ENCODE results near the gene LRBA.

LRBA gene

DNA sequence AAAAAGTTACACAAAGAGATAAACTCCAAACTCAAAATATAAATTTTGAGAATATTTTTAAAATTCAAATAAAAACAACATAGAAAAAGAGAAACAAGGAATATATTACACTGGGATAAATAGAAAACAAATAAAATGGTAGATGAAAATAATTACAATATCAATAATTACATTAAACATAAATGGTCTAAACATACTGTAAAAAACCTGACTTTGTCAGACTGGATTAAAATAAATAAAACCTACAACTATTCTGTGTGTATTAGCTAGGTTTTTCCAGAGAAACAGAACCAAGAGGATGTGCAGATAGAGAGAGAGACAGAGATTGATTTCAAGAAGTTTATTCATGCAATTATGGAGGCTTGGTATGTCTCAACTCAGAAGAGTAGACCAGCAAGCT, 126.5 kb downstream of the LRBA start:
- no peak for DNase-seq (ENCODE audit: low read depth in 3 of 3, low spot score in 1 of 3)

DNA sequence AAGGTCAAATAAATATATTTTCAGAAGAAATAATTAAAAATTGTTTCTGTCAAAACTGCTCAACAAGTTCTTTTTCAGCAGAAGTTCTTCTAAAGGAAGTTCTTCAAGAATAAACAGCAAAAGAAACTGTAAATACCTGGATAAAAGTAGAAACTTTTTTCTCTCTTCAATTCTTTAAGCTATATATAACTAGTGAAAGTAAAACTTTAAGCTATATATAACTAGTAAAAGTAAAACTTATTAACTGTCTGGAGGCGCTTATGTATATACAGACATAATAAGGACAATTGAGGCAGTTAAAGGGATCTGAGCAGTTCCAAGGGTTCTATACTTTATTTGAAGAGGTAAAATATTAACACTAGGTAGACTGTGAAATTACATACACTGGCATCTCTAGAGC, 126.9 kb downstream of the LRBA start:
- no peak for DNase-seq (ENCODE audit: low read depth in 3 of 3, low spot score in 1 of 3)

DNA sequence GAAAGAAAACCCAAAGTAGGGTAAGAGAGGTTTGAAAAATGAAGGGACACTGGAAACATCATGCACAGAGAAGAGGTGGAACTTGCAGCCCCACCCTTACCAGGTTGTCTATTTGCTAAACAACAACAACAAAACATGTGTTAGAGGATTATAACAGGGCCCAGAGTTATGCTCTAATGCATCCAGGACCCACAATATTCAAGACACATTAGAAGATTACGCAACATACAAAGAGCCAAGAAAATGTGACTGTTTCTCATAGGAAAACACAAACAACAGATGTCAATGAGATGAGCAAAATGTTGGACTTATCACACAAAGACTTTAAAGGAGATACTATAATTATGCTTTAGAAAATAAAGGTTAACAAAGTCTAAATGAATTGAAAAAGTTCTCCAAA, 128.5 kb downstream of the LRBA start:
- DNase-seq (ENCODE audit: low read depth in 3 of 3, low spot score in 1 of 3) = no peak

DNA sequence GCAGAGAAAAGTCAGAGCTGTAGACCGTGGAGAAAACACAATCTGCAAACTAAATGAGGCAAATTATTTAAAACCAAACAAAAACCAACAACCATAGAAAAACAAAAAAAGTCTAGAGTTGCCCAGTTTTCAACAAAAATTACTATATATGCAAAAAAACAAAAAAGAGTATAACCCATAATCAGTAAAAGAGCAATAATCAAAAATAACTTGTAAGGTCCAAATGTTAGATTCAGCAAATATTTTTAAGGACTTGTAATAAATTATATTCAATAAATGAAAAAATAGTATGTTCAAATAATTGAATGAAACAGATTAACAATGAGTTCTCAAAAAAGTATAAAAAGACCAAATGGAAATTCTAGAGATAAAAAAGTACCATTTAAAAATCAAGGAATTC, 130.5 kb downstream of the LRBA start:
- no peak for DNase-seq (ENCODE audit: low read depth in 3 of 3, low spot score in 1 of 3)

DNA sequence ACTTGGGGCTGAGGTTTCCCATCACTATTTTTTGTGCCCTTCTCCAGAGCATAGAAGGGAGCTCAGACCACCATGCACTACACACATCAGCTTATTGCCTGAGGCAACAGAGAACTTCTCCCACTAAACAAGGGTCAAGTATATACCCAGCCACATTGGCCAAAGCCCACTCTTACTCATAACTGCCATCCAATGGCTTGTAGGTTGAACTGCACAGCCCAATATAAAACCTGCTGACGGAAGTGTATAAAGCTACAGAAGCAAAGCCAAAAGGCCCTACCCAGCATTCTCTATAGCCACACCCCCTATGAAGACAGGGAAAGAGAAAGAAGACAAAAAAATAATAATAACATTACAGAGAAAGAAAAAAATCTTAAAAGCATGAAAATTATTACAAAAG, 139.7 kb downstream of the LRBA start:
- DNase-seq (ENCODE audit: low read depth in 3 of 3, low spot score in 1 of 3) = no peak

DNA sequence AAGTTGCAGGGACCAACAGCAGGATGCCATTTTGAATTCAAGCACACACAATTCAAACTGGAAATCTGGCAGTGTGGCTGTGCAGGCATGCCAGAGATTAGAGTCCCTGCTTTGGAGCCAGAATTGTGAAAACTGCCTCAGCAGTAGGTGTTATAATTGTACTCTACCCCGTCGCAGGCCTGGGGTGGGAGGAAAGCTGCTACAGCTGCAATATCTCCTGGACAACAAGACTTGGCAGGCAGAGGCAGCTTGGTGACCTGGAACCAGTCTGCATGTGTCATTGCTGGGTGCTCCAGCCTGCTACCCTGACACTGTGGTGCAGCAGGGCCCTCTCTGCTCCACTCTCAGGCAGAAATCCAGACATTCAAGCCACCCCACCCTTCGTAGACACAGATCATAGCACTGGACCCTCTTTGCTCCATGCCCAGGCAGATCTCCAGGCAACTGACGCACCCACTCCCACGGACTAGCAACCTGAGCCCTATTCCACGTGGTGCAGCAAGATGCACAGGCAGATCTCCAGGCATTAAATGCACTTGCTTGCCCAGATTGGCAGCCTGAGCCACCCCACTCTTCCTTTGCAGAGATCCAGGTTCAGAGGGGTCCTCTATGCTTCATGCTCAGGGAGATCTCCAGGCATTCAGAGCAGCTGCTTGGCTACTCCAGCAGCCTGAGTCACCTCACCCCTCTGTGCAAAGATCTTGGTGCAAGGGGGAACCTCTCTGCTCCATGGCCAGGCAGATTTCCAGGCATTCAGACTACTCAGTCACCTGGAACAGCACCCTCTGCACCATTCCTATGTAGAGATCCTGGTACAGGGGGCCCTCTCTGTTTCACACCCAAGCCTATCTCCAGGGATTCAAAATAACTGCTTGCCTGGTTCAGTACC, 140.5 kb downstream of the LRBA start:
- DNase-seq (ENCODE audit: low read depth in 3 of 3, low spot score in 1 of 3) = no peak

DNA sequence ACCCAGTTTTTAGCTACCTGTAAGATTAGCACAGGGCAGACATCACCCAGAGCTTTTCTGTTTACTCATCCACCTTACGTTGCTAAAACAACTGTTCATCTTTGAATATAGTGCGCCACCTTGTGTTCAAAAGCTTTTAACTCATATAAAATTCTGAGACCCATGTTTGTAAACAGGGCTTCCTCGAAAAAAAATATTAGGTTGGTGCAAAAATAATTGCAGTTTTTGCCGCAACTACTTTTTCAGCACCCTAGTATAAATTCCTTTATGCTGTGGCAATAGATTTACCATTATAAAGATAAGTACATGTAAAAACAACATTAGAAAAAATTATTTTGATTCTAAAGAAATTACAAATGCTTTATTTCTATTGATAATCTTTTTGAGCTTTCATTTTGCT, 147.9 kb downstream of the LRBA start:
- peak in 1 of 3 donors; percentile 9 for DNase-seq (ENCODE audit: low read depth in 3 of 3, low spot score in 1 of 3)

DNA sequence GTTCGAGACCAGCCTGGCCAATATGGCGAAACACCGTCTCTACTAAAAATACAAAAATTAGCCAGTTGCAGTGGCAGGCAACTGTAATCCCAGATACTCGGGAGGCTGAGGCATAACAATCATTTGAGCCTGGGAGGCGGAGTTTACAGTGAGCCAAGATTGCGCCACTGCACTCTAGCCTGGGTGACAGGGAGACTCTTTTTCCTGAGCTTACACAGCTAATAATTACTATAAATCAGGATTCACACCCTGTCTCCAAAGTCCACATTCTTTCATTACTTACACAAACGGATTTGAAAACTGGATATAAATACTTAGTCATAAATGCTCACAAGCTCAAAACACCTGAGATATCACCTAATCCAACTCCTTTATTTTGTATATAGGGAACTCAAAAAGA, 151.6 kb downstream of the LRBA start:
- DNase-seq (ENCODE audit: low read depth in 3 of 3, low spot score in 1 of 3) = no peak

DNA sequence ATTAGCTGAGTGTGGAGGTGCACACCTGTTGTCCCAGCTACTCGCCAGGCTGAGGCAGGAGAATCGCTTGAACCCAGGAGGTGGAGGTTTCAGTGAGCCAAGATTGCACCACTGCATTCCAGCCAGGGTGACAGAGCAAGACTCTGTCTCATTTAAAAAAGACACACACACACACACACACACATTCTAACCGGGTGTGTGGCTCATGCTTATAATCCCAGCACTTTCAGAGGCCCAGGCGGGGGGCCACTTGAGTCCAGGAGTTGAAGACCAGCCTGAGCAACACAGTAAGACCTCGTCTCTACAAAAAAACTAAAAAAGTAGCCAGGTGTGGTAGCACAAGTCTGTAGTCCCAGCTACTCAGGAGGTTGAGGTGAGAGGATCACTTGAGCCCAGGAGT, 152.3 kb downstream of the LRBA start:
- DNase-seq (ENCODE audit: low read depth in 3 of 3, low spot score in 1 of 3) = no peak

DNA sequence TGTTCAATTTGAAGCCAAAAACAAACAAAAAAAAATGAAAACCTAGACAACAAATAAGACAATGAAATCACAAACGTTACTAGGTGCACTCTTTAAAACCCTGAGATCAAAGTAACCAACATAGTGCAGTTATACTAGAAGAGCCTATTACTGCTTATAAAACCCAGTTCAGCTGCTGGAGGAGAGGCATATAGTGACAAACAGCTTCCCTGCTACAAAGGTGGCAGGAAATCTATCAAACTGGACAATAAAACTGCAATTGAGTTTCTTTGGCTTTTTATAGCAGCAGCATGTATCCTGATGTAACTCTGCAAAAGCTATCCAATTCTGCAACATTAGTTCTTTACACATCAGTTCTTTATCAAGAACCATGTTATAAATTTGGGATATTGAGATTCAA, 155.6 kb downstream of the LRBA start:
- DNase-seq (ENCODE audit: low read depth in 3 of 3, low spot score in 1 of 3) = no peak

DNA sequence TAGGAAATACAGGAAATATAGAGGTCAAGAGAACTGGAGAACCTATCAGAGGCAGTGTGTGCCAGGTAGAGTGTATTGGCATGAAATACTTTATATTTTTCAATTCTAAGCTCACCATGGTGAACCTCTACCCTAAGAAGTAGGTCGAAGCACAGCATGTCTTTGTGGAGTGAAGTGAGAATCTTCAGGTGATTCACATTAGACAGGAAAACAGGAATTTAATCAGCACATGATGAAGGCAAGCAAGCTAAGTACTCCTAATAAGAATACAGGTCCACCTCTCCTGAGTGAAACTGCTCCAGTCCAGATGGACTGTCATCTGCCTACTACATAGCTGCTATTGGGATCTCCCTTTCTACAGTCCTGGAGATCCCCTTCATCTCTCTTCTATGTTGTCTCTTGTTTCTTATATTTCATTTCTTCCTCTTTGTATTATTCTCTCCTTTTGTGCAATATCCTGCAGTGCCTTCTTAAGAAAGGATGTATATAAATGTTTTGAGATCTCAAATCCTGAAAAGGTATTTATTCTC, 159.0 kb downstream of the LRBA start:
- DNase-seq (ENCODE audit: low read depth in 3 of 3, low spot score in 1 of 3) = no peak

DNA sequence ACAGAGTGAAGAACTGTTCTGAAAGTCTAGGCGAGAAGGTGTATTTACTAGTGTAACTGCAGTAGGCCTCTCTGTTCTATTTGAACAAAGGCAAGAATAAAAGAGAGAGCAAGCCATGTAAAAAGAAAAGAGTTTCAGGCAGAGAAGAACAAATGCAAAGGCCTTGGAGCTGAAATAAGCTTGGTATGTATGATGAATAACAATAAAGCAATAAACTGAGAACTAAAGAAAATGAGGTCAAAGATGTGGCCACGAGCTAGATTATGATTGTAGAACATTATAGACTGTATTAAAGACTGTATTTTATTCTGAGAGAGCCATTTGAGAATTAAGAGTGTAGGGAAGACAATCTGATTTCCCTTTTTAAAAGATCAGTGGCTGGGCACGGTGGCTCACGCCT, 160.5 kb downstream of the LRBA start:
- no peak for DNase-seq (ENCODE audit: low read depth in 3 of 3, low spot score in 1 of 3)

DNA sequence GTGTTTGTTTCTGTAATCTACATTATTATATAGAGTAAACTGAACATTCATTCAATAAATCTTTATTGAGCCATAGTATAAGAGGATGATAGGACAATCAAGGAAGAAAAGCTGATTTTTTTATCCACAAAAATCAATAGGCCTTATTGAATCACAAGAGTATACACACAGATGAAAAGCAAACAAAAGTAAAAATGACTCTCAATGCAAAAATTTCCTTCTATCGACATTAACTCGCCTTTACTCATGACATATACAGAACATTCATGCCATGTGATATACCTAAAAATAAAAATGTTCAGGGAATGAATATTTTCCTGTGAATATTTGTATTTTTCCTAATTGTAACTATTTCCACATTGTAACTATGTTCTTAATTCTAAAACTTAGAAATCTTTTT, 161.2 kb downstream of the LRBA start:
- DNase-seq (ENCODE audit: low read depth in 3 of 3, low spot score in 1 of 3) = no peak

DNA sequence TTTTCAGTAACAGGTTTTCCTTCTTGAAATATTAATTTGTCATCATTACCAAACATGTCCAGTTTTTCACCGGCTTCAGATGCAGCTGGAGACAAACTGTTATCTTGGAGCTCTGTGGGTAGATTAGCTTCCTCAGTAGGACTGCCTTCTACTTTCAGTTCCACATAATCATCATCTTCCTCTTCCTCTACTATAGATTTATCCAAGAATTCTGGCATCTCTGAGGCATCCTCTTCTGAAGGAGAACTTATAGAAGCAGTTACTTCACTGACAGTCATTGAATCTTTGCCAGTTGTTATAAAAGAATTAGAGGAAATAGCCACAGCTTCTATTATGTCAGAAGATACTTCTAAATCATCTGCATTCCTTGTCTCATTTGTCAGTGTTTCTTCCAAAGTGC, 162.9 kb downstream of the LRBA start:
- no peak for DNase-seq (ENCODE audit: low read depth in 3 of 3, low spot score in 1 of 3)

DNA sequence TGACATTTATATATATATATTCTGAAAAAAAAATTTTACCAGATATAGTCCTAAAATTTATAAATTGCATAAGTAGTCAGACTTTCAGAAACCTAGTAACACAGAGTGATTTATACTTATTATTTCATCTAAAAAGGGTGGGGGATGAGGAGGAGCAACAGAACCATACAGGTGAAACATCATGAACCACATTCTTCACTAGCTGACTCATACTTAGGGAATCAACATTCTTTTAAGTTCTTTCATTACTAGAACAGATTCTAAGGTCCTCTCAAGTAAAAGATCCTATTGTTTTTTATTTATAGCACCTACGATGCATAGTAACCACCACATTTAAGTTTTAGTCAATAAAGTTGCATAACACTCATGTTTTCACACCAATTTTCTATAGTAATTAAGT, 166.1 kb downstream of the LRBA start:
- no peak for DNase-seq (ENCODE audit: low read depth in 3 of 3, low spot score in 1 of 3)

DNA sequence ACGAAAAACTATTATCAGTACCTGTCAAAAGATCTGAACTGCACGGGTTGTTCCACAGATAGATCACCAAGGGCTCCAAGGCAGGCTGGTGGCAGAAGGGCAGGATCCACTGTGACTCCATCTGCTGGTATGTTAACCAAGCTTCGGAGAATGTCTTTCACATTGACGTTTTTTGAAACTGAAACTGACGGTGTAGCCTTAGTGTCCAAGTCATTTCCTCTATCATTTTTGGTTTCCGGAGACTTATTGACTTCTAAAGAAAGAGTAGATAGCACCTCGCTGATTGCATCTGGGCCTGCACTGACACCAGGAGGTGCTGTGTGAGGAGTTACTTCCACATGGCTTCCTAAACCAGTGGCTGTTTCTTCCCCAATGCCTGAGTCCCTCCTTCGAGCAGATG, 186.9 kb downstream of the LRBA start:
- DNase-seq (ENCODE audit: low read depth in 3 of 3, low spot score in 1 of 3) = peak in 1 of 3 donors; percentile 5

DNA sequence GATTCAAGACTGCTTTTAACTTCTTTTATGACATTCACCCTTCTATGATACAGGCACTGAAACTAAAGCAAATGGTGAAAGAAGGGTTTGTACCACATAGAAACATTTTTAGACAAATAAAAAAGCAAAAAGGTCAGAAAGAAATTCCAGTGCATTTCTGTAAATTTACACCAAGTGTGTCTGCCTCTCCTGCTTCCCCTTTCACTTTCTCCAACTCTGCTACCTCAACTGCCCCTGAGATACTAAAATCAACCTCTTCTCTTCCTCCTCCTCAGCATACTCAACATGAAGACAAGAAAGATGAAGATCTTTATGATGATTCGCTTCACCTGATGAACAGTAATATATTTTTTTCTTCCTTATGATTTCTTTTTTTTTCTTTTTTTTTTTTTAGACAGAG, 187.9 kb downstream of the LRBA start:
- no peak for DNase-seq (ENCODE audit: low read depth in 3 of 3, low spot score in 1 of 3)

DNA sequence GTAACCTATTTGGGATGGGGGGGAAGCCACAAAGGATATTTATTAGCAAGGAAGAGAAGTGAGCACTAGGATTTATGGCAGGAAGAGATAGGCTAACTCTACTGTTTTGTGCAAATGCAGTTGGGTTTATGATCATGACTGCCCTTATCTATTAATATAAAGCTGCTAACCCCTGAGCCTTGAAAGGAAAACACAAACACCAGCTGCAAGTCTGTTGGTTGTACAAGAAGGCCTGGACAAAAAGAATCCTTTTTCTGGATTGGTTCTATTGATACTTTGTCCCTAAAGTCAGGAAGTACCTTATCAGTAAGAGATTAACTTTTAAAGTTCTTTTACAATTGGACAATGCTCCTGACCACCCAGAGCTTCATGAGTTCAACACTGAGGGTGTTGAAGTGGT, 188.8 kb downstream of the LRBA start:
- DNase-seq (ENCODE audit: low read depth in 3 of 3, low spot score in 1 of 3) = no peak

DNA sequence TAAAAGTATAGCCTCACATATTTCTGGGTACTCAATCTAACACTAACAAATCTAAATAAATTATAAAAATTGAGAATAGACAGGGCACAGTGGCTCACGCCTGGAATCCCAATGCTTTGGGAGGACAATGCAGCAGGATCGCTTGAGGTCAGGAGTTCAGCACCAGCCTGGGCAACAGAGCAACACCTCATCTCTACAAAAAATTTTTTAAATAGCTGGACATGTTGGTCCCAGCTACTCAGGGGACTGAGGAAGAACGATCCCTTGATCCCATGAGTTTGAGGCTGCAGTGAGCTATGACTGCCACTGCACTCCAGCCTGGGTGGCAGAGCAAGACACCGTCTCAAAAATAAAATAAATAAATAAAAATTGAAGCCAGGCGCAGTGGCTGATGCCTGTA, 192.7 kb downstream of the LRBA start:
- DNase-seq (ENCODE audit: low read depth in 3 of 3, low spot score in 1 of 3) = no peak

DNA sequence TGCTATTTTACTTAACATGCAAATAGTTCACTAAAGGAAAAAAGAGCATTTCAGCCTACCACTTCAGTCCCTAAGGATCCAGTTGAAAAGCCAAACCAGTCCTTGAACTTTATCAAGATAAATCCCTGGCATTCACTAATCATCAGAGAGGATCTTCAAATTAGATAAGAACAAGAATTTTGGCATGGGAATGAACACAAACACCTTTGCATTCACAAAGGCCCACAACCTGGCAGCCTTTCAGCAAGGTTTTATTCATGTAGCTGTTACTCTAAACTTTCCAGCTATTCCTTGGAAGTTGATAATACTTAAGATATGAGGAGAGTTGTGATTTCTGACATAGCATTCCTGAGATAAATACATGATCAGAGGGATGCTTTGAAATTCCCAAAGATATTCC, 193.4 kb downstream of the LRBA start:
- no peak for DNase-seq (ENCODE audit: low read depth in 3 of 3, low spot score in 1 of 3)

DNA sequence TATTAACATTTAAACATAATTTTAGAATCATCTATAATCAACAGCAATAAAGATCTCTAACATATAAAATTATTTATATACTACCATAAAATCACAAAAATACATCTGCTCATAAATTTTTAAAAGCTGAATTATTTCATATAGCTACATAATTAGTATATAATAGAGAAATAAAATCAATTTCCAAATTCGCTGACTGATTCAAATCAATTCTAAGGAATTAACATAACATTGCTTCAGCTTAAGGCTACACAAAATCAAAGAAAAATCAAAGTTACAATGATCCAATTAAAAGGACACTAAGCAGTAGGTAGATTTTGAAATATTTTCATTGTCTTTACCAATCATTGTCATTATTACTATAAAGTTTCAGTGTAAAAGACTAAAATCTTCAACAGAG, 194.7 kb downstream of the LRBA start:
- no peak for DNase-seq (ENCODE audit: low read depth in 3 of 3, low spot score in 1 of 3)

DNA sequence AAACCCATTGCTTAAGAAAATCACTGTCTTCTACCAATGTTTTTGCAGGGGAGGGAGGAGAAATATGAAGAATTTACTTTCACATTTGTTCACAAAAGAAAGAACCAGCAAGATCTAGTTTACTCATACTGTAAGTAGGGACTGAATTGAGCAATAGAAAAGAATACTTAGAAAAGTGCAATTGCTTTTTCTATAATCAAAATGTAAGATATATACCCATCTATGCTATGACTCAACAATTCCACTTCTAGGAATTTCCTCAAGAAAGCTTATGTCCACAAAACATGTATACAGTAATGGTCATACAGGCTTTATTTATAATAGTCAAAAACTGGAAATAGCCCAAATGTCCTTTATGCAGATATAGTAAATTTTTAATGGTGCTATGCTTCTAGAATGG, 196.4 kb downstream of the LRBA start:
- DNase-seq (ENCODE audit: low read depth in 3 of 3, low spot score in 1 of 3) = no peak
